Measurements from ENCODE around the gene PAX5. TPM values are rescaled to one million over a fixed set of nuclear protein-coding genes. Genes with fewer than 3 reads are reported as not detected.

Gene PAX5
- total and polyA plus RNA-seq, 2 of the 13 experiments (the other 11 are each of a cell fraction or from before 2014, with no cell fraction given) = not detected

DNA sequence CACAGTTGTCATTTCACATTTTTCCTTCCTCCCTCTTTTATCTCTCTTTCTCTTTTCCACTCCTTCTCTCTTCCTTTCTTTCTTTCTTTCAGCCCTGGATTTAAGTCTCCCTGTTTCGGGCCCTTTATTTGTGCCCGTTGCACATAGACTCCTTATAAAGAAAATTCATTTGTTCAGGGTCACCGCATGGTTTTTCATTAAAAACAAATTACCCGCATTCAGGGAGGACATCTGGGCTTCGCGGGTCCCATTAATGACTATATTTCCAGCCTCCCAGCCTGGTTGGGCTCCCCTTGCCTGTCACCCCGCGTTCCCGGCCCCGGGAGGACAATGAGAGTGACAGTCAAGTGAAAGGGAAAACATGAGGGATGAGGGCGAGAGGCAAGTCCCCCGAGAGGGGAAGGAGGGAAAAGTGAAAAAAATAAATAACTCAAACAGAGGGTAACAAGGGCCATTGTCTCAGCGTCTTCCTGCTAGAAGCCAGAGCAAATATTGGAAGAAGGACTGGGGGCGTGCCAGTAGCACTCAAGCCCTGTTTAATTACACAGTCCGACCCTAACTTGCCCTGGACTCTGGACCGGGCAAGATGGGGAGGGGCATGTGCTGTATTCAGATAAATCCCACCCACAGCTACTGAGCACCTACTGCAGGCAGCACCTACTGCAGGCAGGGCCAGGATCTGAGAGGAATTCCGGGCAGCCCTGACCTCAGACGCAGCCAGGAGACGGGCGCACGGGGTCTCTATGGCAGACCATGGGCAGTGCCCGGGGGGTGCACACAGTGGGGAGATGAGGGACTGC is 166.2 kb downstream of the PAX5 start (continued):
- TF ChIP-seq STAT6 (CRISPR knock-in tag; IDR thresholded peaks at IDR 0.05; ENCODE audit: borderline replicate concordance) = 0 out of 2 replicates have a peak, but pooled peaks have one; percentile 55
- TF ChIP-seq, protein P1, sequence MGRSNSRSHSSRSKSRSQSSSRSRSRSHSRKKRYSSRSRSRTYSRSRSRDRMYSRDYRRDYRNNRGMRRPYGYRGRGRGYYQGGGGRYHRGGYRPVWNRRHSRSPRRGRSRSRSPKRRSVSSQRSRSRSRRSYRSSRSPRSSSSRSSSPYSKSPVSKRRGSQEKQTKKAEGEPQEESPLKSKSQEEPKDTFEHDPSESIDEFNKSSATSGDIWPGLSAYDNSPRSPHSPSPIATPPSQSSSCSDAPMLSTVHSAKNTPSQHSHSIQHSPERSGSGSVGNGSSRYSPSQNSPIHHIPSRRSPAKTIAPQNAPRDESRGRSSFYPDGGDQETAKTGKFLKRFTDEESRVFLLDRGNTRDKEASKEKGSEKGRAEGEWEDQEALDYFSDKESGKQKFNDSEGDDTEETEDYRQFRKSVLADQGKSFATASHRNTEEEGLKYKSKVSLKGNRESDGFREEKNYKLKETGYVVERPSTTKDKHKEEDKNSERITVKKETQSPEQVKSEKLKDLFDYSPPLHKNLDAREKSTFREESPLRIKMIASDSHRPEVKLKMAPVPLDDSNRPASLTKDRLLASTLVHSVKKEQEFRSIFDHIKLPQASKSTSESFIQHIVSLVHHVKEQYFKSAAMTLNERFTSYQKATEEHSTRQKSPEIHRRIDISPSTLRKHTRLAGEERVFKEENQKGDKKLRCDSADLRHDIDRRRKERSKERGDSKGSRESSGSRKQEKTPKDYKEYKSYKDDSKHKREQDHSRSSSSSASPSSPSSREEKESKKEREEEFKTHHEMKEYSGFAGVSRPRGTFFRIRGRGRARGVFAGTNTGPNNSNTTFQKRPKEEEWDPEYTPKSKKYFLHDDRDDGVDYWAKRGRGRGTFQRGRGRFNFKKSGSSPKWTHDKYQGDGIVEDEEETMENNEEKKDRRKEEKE (IDR thresholded peaks at IDR 0.05) = no peak
- TF ChIP-seq TRIM24 (CRISPR knock-in tag; IDR thresholded peaks at IDR 0.05) = peak; percentile 76; the same call in 1 of the 2 replicates
- TF ChIP-seq, protein P2, sequence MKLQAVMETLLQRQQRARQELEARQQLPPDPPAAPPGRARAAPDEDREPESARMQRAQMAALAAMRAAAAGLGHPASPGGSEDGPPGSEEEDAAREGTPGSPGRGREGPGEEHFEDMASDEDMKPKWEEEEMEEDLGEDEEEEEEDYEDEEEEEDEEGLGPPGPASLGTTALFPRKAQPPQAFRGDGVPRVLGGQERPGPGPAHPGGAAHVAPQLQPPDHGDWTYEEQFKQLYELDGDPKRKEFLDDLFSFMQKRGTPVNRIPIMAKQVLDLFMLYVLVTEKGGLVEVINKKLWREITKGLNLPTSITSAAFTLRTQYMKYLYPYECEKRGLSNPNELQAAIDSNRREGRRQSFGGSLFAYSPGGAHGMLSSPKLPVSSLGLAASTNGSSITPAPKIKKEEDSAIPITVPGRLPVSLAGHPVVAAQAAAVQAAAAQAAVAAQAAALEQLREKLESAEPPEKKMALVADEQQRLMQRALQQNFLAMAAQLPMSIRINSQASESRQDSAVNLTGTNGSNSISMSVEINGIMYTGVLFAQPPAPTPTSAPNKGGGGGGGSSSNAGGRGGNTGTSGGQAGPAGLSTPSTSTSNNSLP (IDR thresholded peaks at IDR 0.05; ENCODE audit: low read depth, low read length) = peak; percentile 46; the same call in 1 of the 2 replicates
- TF ChIP-seq, protein P3, sequence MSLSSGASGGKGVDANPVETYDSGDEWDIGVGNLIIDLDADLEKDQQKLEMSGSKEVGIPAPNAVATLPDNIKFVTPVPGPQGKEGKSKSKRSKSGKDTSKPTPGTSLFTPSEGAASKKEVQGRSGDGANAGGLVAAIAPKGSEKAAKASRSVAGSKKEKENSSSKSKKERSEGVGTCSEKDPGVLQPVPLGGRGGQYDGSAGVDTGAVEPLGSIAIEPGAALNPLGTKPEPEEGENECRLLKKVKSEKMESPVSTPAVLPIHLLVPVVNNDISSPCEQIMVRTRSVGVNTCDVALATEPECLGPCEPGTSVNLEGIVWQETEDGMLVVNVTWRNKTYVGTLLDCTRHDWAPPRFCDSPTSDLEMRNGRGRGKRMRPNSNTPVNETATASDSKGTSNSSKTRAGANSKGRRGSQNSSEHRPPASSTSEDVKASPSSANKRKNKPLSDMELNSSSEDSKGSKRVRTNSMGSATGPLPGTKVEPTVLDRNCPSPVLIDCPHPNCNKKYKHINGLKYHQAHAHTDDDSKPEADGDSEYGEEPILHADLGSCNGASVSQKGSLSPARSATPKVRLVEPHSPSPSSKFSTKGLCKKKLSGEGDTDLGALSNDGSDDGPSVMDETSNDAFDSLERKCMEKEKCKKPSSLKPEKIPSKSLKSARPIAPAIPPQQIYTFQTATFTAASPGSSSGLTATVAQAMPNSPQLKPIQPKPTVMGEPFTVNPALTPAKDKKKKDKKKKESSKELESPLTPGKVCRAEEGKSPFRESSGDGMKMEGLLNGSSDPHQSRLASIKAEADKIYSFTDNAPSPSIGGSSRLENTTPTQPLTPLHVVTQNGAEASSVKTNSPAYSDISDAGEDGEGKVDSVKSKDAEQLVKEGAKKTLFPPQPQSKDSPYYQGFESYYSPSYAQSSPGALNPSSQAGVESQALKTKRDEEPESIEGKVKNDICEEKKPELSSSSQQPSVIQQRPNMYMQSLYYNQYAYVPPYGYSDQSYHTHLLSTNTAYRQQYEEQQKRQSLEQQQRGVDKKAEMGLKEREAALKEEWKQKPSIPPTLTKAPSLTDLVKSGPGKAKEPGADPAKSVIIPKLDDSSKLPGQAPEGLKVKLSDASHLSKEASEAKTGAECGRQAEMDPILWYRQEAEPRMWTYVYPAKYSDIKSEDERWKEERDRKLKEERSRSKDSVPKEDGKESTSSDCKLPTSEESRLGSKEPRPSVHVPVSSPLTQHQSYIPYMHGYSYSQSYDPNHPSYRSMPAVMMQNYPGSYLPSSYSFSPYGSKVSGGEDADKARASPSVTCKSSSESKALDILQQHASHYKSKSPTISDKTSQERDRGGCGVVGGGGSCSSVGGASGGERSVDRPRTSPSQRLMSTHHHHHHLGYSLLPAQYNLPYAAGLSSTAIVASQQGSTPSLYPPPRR (CRISPR knock-in tag; IDR thresholded peaks at IDR 0.05; ENCODE audit: borderline replicate concordance) = peak; percentile 99
- no peak for TF ChIP-seq ZNF570 (CRISPR knock-in tag; IDR thresholded peaks at IDR 0.05; ENCODE audit: borderline replicate concordance)
- no peak for TF ChIP-seq ZFYVE20 (CRISPR knock-in tag; IDR thresholded peaks at IDR 0.05; ENCODE audit: borderline replicate concordance, low read depth)
- TF ChIP-seq KAT7 (CRISPR knock-in tag; IDR thresholded peaks at IDR 0.05; ENCODE audit: borderline replicate concordance) = 0 out of 2 replicates have a peak, but pooled peaks have one; percentile 25
- peak; percentile 92 for TF ChIP-seq FOXO1 (CRISPR knock-in tag; IDR thresholded peaks at IDR 0.05)
- TF ChIP-seq ZNF780A (CRISPR knock-in tag; IDR thresholded peaks at IDR 0.05) = 0 out of 2 replicates have a peak, but pooled peaks have one; percentile 45
- peak; percentile 80; the same call in 1 of the 2 replicates for TF ChIP-seq AKAP8 (CRISPR knock-in tag; IDR thresholded peaks at IDR 0.05)
- TF ChIP-seq ZNF792 (CRISPR knock-in tag; IDR thresholded peaks at IDR 0.05) = peak; percentile 94
- peak; percentile 93 for TF ChIP-seq TARDBP (CRISPR knock-in tag; IDR thresholded peaks at IDR 0.05)
- TF ChIP-seq ZNF121 (CRISPR knock-in tag; IDR thresholded peaks at IDR 0.05) = no peak
- no peak; the same call in 1 of the 2 replicates for TF ChIP-seq ATF3 (CRISPR knock-in tag; IDR thresholded peaks at IDR 0.05)
- peak; percentile 99 for TF ChIP-seq SALL1 (CRISPR knock-in tag; IDR thresholded peaks at IDR 0.05)

All from HepG2 (cell line).